ENCODE measurements around the gene CNNM2.
"Not testable (repeated sequence)": the region's sequence is repeated elsewhere in the genome, so short reads cannot be mapped to it uniquely, and the experiment has no call there.

Gene CNNM2

GRCh38 chr10:103060575-103060974 lies 142.5 kb downstream of the CNNM2 start:
- H3K4me3 ChIP-seq (ENCODE audit: low read depth, low read length) = no peak overlapping the region
- TF ChIP-seq CTCF (IDR thresholded peaks at IDR 0.05; ENCODE audit: borderline replicate concordance, insufficient read depth, low read depth, low read length) = no peak

GRCh38 chr10:103062854-103063590 lies 144.9 kb downstream of the CNNM2 start:
- H3K4me3 ChIP-seq (ENCODE audit: low read depth, low read length) = no peak overlapping the region
- no peak for TF ChIP-seq CTCF (IDR thresholded peaks at IDR 0.05; ENCODE audit: borderline replicate concordance, insufficient read depth, low read depth, low read length)

GRCh38 chr10:103064956-103065355 lies 146.9 kb downstream of the CNNM2 start:
- no peak for TF ChIP-seq CTCF (IDR thresholded peaks at IDR 0.05; ENCODE audit: borderline replicate concordance, insufficient read depth, low read depth, low read length)
- no peak overlapping the region for H3K4me3 ChIP-seq (ENCODE audit: low read depth, low read length)

GRCh38 chr10:103066141-103067098 lies 148.3 kb downstream of the CNNM2 start:
- TF ChIP-seq CTCF (IDR thresholded peaks at IDR 0.05; ENCODE audit: borderline replicate concordance, insufficient read depth, low read depth, low read length) = no peak
- H3K4me3 ChIP-seq (ENCODE audit: low read depth, low read length) = no peak overlapping the region

GRCh38 chr10:103067099-103067477 lies 149.0 kb downstream of the CNNM2 start:
- H3K4me3 ChIP-seq (ENCODE audit: low read depth, low read length) = not testable (repeated sequence)

GRCh38 chr10:103067484-103067883 lies 149.4 kb downstream of the CNNM2 start:
- H3K4me3 ChIP-seq (ENCODE audit: low read depth, low read length) = no peak overlapping the region
- TF ChIP-seq CTCF (IDR thresholded peaks at IDR 0.05; ENCODE audit: borderline replicate concordance, insufficient read depth, low read depth, low read length) = no peak

- TF ChIP-seq CTCF (IDR thresholded peaks at IDR 0.05; ENCODE audit: borderline replicate concordance, insufficient read depth, low read depth, low read length) = no peak
- no peak overlapping the region for H3K4me3 ChIP-seq (ENCODE audit: low read depth, low read length)
These were observed 149.9 kb downstream of the CNNM2 start for GRCh38 chr10:103067956-103068355.

Measured in GM12875 (cell line).